Endodermal cell (in vitro differentiated cells): ENCODE measurements around the gene ELN. TPM values are rescaled to one million over a fixed set of nuclear protein-coding genes. Genes with fewer than 3 reads are reported as not detected.

Experiments used
- DNase-seq: peaks from one replicate; pipeline ENCODE4 v3.0.0-alpha.2; 2017
- H3K27ac ChIP-seq: 2 replicates; pipeline ENCODE4 v1.5.1; 2013; ENCODE audit warnings: mild to moderate bottlenecking, low read depth, low read length, moderate library complexity
- H3K27me3 ChIP-seq: 2 replicates; pipeline ENCODE4 v1.6.1; 2013; ENCODE audit warnings: mild to moderate bottlenecking, low read length, moderate library complexity; ENCODE audit not compliant: insufficient read depth, control insufficient read depth, poor library complexity, severe bottlenecking
- H3K36me3 ChIP-seq: 2 replicates; pipeline ENCODE4 v1.7.0; 2013; ENCODE audit warnings: mild to moderate bottlenecking, low read length, moderate library complexity; ENCODE audit not compliant: control insufficient read depth, insufficient read depth
- H3K4me1 ChIP-seq: one replicate; pipeline ENCODE4 v1.7.0; 2013; ENCODE audit warnings: low read length; ENCODE audit not compliant: control insufficient read depth, insufficient read depth
- H3K4me3 ChIP-seq: 2 replicates; pipeline ENCODE4 v1.5.1; 2013; ENCODE audit warnings: mild to moderate bottlenecking, low read length, moderate library complexity
- H3K9ac ChIP-seq: 2 replicates; pipeline ENCODE4 v1.6.1; 2013; ENCODE audit warnings: mild to moderate bottlenecking, low read length, moderate library complexity; ENCODE audit not compliant: poor library complexity, severe bottlenecking; ENCODE audit errors: extremely low read depth
- H3K9me3 ChIP-seq: 2 replicates; pipeline ENCODE4 v1.6.1; 2013; ENCODE audit warnings: mild to moderate bottlenecking, low read length, moderate library complexity; ENCODE audit not compliant: control insufficient read depth
- H3K27ac Mint-ChIP-seq: 2 replicates; pipeline ENCODE4 v1.8.0; 2020; ENCODE audit warnings: mixed read lengths
- H3K27me3 Mint-ChIP-seq: 2 replicates; pipeline ENCODE4 v1.8.0; 2021; ENCODE audit warnings: mild to moderate bottlenecking, mixed read lengths; ENCODE audit not compliant: insufficient read depth
- H3K36me3 Mint-ChIP-seq: 2 replicates; pipeline ENCODE4 v1.8.0; 2020; ENCODE audit warnings: low read depth, mixed read lengths
- H3K4me1 Mint-ChIP-seq: 2 replicates; pipeline ENCODE4 v1.8.0; 2020; ENCODE audit warnings: mixed read lengths
- H3K4me3 Mint-ChIP-seq: 2 replicates; pipeline ENCODE4 v1.8.0; 2020; ENCODE audit warnings: mild to moderate bottlenecking, moderate library complexity, mixed read lengths
- H3K9me3 Mint-ChIP-seq: 2 replicates; pipeline ENCODE4 v1.8.0; 2020; ENCODE audit warnings: mild to moderate bottlenecking, mixed read lengths
- CTCF ChIP-seq: fragments of 200-600 bp; sonication (generic); conservative IDR thresholded peaks from 2 replicates; pipeline ENCODE4 v1.5.0; 2021; ENCODE audit warnings: antibody characterized with exemption, mild to moderate bottlenecking
- WGBS, 2 experiments: methylation state at CpG; one replicate each; pipeline versions ENCODE4 v1.1.5 to v1.1.7; 2013; ENCODE audit warnings: missing lambda C conversion rate in 2 of 2, mixed read lengths in 1 of 2; ENCODE audit not compliant: insufficient coverage in 1 of 2, insufficient read length in 1 of 2; 5-methylcytosine and 5-hydroxymethylcytosine counted together
- total RNA-seq, 2 donors: library from RNA; stranded (reverse); fragmentation: NEBNext Ultra II Directional in 1 of 2; extraction: Animal tissue kit (Norgen Biotek cat#: 25700) in 1 of 2; gene quantifications; 2 replicates in 1 of 2; 3 replicates in 1 of 2; pipeline ENCODE4 v1.2.1, GENCODE V29; 2021

ELN gene
- total RNA-seq, 2 donors from 2014 or later: 0.70 to 1.6 TPM

GRCh38 chr7:74025730-74026129 is 2.2 kb upstream of the ELN start:
- no peak for TF ChIP-seq CTCF
- WGBS, 2 experiments: 89 to 90% methylated on average over 5 to 8 of the region's 8 CpGs
- no peaks in the 10 kb centered on the region for H3K27me3 ChIP-seq
- H3K27ac Mint-ChIP-seq: no peak overlapping the region
- no peaks in the 10 kb centered on the region for H3K36me3 Mint-ChIP-seq
- DNase-seq: no peak
- peaks cover 20% of the 10 kb centered on the region for H3K27me3 Mint-ChIP-seq
- H3K4me3 Mint-ChIP-seq: no peak overlapping the region
- H3K4me1 ChIP-seq: peaks cover 5% of the 10 kb centered on the region
- H3K27ac ChIP-seq: no peak overlapping the region
- peaks cover 11% of the 10 kb centered on the region for H3K4me1 Mint-ChIP-seq
- no peaks in the 10 kb centered on the region for H3K9me3 ChIP-seq
- no peaks in the 10 kb centered on the region for H3K9me3 Mint-ChIP-seq
- H3K36me3 ChIP-seq: no peaks in the 10 kb centered on the region
- H3K9ac ChIP-seq: no peak overlapping the region
- no peak overlapping the region for H3K4me3 ChIP-seq

- no peaks in the 10 kb centered on the region for H3K36me3 Mint-ChIP-seq
- H3K4me1 Mint-ChIP-seq: peaks cover 15% of the 10 kb centered on the region
- Histone ChIP-seq H3K27ac (no peak overlapping the region), H3K4me3 (no peak overlapping the region), H3K27me3 (no peaks in the 10 kb centered on the region), H3K36me3 (no peaks in the 10 kb centered on the region), H3K4me1 (peaks cover 10% of the 10 kb centered on the region), H3K9me3 (no peaks in the 10 kb centered on the region), H3K9ac (no peak overlapping the region)
- peaks cover 20% of the 10 kb centered on the region for H3K27me3 Mint-ChIP-seq
- WGBS, 2 experiments: 59 to 85% methylated on average over 2 to 5 of the region's 6 CpGs
- no peak for DNase-seq
- no peaks in the 10 kb centered on the region for H3K9me3 Mint-ChIP-seq
- no peak overlapping the region for H3K27ac Mint-ChIP-seq
- no peak overlapping the region for H3K4me3 Mint-ChIP-seq
- no peak for TF ChIP-seq CTCF
These were observed 1.5 kb upstream of the ELN start for GRCh38 chr7:74026406-74026902.

GRCh38 chr7:74026903-74027682 is 880 bp upstream of the ELN start:
- Mint-ChIP-seq H3K27ac (no peak overlapping the region), H3K27me3 (peaks cover 20% of the 10 kb centered on the region), H3K9me3 (no peaks in the 10 kb centered on the region), H3K4me1 (peaks cover 15% of the 10 kb centered on the region), H3K4me3 (no peak overlapping the region), H3K36me3 (no peaks in the 10 kb centered on the region)
- peak; percentile 96 for DNase-seq
- no peaks in the 10 kb centered on the region for H3K27me3 ChIP-seq
- no peak overlapping the region for H3K9ac ChIP-seq
- H3K27ac ChIP-seq: peak overlapping the region; percentile 10
- H3K4me3 ChIP-seq: no peak overlapping the region
- no peaks in the 10 kb centered on the region for H3K9me3 ChIP-seq
- peak; percentile 96 for TF ChIP-seq CTCF
- 50 to 53% methylated on average over 5 to 18 of the region's 18 CpGs for WGBS, 2 experiments
- no peaks in the 10 kb centered on the region for H3K36me3 ChIP-seq
- H3K4me1 ChIP-seq: peaks cover 10% of the 10 kb centered on the region
